Ureter (tissue), 1 donor: ENCODE results near the gene LBHD1. TPM values are rescaled to one million over a fixed set of nuclear protein-coding genes. Genes with fewer than 3 reads are reported as not detected.
A peak's percentile ranks its signal among the peaks of the same experiment; 100 is the strongest.
"Not testable (repeated sequence)": the region's sequence is repeated elsewhere in the genome, so short reads cannot be mapped to it uniquely, and the experiment has no call there.

Experiments used
- DNase-seq: peaks from one replicate; pipeline ENCODE4 v3.0.0-alpha.2; 2020; ENCODE audit warnings: low spot score
- total RNA-seq: library from RNA; stranded (reverse); gene quantifications from one replicate; pipeline ENCODE4 v1.2.4, GENCODE V29; 2023
- donor health status: DM: yes; HTN: yes; CAD: no.

Gene LBHD1
- 9.8 TPM for total RNA-seq

DNA sequence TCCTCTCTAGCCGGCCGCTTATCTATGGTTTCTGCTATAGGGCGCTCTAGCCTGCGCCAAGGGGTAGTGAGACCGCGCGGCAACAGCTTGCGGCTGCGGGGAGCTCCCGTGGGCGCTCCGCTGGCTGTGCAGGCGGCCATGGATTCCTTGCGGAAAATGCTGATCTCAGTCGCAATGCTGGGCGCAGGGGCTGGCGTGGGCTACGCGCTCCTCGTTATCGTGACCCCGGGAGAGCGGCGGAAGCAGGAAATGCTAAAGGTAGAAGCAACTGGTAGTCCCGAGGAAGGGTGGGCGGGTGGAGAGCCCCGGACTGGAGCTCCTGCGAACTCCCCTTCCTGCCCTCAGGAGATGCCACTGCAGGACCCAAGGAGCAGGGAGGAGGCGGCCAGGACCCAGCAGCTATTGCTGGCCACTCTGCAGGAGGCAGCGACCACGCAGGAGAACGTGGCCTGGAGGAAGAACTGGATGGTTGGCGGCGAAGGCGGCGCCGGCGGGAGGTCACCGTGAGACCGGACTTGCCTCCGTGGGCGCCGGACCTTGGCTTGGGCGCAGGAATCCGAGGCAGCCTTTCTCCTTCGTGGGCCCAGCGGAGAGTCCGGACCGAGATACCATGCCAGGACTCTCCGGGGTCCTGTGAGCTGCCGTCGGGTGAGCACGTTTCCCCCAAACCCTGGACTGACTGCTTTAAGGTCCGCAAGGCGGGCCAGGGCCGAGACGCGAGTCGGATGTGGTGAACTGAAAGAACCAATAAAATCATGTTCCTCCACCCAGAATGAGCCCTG is at the start of gene LBHD1, which contains the start of gene UQCC3:
Gene LBHD1, minus strand, starts transcription at position 660 of the 782 bp plus-strand sequence. CDS start 2,236 bp downstream, outside the sequence.
Gene UQCC3, plus strand, starts transcription at position 66 of the 782 bp plus-strand sequence. Its CDS starts 73 bp downstream, at position 139.
- peak; percentile 86 for DNase-seq

DNA sequence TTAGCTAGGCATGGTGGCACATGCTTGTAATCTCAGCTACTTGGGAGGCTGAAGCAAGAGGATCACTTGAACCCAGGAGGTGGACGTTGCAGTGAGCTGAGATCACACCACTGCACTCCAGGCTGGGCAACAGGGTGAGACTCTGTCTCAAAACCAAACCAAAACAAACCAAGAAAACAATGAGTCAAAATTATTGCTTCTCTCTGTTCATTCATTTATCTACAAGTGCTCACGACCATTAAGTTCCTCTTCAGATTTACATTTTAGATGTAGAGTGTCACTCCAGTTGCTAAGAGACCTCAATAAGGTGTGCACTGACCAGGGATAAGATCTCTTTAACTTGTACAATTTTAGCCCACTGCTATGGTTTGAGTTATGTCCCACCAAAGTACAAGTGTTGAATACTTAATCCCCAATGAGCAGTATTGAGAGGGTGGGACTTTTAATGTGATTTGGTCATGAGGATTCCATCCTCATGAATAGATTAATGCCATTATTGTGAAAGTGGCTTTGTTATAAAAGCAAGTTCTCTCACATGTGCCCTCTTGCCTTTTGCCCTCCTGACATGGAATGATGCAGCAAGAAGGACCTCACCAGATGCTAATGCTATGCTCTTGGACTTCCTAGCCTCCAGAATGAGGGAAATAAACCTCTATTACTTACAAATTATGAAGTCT is 47.4 kb upstream of the LBHD1 start:
- DNase-seq, result no peak

DNA sequence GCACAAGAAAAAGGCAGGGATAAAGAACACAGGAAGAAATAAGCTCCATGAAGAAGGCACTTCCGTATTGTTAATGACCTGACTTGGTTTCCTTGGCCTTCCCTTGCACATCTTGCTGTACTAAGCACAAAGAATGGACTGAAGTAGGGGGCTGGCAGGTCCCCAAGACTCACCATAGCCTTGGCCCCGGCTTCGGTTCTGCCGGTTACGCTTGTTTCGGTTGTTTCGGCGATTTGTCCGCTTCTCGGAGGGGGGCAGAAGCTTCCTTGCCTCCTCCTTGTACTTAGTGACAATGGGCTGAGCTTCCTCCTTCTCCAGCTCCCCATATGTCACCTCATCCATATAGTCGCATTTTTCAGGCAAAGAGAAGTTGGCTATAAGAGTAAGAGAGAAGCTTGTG is 44.7 kb upstream of the LBHD1 start:
- no peak for DNase-seq

DNA sequence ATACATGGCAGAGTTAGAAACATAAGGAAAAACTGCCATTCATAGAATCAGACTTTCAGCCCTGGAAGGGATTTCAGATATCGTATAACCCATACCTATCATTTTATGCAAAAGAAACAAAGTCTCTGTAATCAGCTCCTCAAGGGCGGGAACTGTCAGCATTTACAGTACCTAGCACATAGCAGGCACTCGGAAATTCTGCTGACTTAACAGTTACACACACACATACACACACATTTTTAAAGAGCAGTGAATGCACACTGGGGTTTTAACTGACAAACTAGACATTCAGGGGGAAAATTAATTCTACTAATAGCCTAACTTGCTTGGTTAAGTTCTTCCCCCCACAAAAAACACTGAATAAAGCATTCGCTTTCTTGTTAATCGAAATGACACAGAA is 44.1 kb upstream of the LBHD1 start:
- DNase-seq, result no peak

DNA sequence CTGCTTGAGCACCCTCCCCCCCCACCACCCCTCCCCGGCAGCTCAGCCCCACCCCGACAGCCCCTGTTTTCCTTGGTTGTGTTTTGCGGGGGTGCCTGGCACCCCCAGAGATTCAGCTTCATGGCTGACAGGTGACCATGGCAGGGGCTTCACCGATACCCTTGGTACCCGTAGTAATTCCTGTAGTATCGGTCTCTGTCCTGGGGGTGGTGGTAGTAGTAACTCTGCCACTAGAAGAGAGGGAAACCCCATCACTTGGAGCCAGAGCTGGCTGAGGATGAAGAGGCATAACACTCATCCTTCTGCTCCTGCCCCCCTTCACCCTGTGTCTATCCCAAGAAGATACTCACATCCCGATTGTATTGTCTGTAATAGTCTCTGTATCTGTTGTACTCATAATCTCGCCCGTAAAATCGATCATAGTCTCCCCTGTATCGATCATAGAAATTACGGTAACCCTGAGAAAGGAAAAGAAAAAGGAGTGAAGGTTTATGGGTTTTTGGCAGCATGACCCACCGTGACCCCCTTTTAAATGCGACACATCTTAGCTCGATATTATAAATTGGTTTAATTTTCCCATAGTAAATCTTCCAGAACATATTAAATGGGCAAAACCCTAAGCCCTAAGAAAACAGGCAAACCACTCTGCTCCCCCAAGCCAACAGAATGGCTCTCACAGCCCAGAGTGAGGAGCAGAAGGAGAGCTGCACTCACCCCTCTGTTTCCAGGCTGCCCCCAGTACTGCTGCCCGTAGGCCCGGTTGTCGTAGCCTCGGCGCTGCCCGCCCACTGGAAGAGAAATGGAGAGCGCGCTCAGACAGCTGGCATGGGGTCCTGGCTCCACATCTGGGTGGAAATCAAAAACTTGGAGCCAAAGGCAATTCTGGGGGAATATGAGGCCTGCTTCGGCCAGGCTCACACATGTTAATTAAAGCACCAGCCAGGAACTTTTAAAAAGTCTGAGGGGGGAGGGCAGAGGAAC is 43.4 kb upstream of the LBHD1 start:
- no peak for DNase-seq

DNA sequence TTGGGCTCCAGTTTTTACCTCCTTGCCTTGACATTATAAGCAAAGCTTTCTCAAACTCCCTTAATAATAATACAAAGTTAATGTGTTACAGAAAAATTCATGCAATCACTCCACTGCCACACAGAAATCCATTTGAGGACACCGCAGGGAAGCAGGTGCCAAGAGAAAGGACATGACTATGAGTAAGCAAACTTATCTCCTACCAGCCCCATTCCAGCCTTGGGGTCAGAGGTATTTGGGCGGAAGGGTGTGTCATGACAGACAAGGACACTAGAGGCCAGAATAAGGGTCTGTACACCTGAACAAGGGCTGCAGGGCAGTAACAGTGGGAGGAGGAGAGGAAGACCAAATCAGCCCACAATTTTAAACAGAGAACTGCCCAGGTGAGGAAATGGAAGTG is 41.3 kb upstream of the LBHD1 start:
- no peak for DNase-seq

DNA sequence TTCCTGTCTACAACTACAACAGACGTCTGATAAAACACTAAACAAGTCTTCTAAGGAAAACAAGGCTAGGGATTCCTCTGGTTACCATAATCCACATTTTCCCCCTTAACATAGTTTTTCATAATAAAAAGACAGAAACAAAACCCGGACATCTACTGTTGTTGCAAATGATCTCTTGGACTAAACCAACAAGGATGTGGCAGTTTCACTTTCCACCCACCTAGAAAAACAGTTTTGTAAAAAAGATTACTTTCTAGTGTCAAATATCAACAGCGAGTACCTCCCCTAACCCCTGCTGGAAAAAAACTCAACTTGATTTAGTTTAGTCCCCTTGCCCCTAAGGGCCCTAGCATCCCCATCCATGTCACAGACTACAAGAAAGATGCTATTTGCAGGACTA is 40.8 kb upstream of the LBHD1 start:
- DNase-seq, result no peak

DNA sequence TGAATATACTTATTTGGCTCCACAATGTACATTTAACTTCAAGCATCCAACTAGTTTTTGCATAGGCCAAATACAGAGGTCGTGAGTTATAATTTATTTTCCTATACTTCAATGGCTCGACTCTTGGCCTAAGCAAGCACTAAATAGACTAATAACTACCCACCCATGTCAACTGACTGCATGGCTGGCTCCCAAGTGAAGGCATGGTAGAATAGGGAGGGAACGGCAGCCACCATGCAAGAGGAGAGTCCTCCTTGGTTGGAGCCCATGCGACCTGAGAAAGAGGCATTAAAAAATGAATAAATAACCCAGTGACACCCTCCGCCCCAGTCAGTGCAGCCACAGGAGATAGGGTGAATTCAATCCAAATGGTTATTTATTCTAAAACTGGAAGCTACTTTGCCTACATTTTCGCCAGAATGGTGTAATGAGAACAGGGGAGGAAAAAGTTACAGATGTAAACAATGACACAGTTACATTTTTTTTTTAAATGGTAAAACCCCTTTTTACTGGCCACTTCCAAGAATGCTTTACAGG is 40.3 kb upstream of the LBHD1 start:
- DNase-seq, result no peak

DNA sequence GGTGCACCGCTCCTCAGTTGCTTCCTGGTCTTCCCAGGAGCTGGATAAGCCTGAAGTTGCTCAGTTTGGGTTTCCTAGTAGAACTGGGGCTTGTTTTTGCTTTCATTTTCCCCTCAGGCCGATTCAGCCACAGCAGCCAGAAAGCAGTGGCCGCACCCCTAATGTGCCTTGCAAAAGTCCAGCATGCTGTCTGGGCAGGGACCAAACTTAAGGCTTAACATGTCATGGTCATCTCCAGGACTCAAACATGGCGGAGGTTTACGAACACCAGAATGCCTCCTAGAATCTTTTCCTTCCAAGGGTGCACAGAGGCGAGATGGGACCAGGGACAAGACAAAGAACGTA is 37.9 kb upstream of the LBHD1 start:
- DNase-seq, result no peak

DNA sequence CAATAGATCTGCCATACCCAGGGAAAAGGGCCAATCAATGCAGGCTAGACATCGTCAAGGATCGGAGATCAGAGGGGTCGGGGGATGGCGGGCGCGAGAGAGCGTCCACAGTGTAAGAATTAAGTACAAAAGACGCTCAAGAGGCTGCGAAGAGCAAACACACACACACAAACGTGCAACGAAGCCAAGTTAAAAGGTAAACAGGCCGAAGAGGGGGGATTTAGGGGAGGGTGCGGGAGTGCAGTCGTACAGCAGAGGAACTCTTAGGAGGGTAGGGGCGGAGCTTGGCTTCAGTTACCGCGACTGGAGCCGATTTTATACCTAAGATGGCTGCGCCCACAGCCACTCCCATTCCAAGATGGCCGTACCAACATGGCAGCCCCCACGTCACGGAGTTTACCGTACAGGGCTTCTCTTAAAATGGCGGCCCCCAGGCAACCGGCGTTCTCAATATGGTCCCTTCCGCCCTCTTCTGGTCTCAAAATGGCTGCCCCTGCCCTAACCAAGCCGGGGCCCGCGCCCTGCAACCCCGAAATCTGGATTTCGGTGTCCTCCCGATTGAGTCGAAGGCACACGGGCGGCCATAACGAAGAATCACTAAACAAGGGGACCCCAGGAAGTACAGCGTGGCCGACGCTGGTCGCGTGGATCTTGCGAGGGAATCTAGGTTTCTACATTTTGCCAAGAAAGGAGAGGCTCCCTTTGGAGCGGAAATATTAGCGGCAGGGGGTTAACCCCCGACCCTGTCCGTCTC is 37.4 kb upstream of the LBHD1 start:
- DNase-seq, result peak; percentile 99

DNA sequence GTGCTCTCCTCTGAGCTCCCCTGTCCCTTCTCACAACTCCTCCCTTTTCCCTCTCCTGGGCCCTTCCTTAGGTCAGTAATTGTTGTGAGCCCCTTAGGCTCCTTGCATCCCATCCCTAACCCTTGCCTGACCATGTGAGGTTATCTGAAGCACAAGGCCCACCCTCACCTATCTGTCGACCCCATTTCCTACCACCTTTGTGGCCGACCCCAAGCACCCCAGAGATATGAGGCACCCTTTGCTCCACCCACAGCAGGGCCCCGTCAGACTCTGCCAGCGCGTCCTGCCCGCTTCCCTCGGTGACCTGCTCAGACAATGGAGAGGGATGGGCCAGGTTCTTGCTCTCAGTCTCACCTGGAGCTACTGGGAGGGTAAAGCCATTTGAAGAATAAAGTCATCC is 36.7 kb upstream of the LBHD1 start:
- peak; percentile 56 for DNase-seq

DNA sequence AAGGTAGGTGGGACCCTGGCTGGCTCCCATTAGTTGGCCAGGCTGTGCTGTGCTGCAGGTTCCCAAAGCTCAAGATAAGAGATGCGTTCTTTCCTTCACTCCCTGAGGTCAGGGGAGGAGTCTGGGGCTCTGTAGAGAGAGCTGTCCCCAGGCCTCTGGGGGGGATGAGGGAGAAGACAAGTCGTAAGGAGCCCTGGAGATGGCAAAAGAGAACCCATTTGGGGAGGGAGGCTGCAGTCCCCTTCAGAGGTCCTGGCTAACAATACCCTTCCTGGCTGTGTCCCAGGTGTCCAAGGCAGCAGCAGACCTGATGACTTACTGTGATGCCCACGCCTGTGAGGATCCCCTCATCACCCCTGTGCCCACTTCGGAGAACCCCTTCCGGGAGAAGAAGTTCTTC is 36.3 kb upstream of the LBHD1 start:
- no peak for DNase-seq

DNA sequence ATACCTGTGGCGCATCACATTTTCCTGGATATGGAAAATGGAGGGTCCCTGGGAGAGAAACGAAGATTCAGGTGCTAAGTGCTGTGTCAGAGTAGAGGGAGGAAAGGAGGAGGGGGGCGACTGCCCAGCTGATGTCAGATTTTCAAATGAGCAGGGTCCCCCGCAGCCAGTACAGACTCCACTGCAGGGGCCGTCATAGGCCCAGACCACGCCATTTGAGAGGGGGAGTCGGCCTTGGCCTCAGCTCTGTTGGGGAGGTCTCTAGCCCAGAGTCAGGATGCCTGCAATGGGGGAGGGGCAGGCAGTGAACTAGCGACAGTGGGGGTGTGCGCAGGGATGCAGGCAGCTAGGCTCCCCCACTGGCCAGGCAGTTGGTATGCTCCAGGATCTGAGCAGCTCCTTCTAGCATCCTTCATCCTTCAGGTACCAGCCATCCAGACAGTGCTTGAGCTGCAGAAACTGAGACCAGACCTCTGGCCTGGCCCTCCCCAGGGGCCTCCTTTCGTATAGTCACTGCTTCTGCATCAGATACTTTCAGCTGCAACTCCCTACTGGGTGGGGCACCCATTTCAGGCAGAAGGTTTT is 35.3 kb upstream of the LBHD1 start, which contains the start of the genes BSCL2 and GNG3:
Gene BSCL2, minus strand, starts transcription at position 148 of the 585 bp plus-strand sequence. CDS start 229 bp downstream, outside the sequence.
Gene GNG3, plus strand, starts transcription at position 400 of the 585 bp plus-strand sequence. CDS start 620 bp downstream, outside the sequence.
- no peak for DNase-seq

DNA sequence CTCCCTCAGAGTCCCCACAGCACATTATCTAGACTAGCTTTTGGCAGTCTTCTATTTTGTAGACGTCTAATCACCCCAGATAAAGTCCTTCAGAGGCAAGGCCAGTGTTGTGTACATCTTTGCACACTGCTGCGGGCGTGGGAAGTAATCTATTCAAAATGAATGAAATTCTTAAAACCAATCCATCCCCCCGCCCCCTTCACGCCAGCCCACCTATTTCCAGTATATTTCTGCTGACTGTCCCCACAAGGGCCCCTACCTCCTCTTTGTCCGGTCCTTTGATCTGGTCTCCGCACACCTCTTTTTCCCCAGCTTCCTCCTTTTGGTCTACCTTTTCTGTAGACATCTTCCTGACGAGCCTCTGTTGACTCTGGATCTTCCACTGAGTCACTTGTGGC is 34.8 kb upstream of the LBHD1 start:
- DNase-seq, result no peak

DNA sequence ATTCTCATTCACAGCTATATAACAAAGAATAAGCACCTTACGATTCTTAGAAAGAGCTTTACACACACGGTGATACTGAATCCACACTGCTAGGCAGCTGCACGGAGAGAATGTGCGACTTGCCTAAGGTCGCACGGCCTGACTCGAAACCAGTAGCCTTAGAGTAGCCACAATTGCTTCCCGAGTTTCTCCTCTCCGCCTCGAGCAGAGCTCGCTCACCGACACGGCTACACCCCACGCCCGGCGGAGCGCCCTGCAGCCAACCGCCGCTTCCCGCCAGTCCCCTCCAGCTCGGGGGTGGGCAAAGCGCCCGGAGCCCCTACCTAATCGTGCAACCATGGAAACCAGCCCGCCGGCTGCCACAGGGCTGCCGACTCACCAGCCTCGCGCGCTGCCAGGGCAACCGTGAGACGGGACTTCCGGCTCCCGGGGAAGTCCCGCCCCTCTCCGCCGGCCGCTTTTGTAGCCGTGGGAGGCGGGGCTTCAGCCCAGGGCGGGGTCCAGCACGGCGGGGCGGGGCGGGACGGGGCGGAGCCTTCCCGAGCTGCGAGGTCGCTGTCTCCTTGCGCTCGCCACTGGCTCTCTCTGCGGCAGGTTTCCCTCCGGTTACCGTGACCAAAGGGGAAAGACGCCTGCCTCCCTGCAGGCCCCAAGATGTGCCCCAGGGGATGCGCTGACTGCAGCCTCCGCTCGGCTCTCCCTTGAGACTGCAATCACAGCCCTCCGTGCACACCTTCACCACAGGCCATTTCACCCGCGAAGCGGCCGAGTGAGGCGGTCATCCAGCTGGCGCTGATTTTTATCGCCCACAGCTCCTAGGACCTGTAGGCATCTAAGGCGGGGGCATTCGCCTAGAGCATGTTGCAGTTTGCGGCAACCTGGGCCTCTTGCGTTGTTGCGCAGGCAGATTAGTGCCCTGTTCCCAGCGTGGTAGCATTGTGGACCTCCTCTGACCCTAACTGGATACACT is 34.1 kb upstream of the LBHD1 start:
- peak; percentile 95 for DNase-seq

DNA sequence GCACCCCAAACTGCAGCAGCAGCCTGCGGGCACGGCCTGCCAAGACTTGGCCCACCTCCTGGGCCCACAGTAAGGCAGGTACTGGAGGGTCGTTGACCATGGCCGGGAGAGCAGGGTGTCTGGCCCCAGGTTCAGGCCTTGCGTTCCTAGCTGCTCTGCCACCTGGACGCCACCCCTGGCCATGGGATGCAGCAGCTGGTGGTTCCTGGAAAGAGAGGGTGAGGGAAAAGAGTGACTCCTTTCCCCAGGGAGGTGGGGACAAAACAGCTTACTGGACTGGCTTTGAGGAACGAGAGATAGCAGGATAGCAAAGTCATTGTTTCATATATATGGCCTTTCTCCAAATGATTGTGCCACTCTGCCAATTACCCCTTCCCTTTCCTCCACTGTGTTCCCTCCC is 33.3 kb upstream of the LBHD1 start:
- DNase-seq, result no peak

DNA sequence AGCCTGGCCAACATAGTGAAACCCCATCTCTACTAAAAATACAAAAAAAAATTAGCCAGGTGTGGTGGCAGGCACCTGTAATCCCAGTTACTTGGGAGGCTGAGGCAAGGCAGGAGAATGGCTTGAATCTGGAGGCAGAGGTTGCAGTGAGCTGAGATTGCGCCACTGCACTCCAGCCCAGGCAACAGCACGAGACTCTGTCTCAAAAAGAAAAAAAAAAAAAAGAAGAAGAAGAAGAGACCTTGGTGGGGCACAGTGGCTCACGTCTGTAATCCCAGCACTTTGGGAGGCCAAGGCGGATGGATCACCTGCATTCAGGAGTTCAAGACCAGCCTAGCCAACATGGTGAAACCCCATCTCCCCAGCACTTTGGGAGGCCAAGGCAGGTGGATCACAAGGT is 31.9 kb upstream of the LBHD1 start:
- DNase-seq, result not testable (repeated sequence)

DNA sequence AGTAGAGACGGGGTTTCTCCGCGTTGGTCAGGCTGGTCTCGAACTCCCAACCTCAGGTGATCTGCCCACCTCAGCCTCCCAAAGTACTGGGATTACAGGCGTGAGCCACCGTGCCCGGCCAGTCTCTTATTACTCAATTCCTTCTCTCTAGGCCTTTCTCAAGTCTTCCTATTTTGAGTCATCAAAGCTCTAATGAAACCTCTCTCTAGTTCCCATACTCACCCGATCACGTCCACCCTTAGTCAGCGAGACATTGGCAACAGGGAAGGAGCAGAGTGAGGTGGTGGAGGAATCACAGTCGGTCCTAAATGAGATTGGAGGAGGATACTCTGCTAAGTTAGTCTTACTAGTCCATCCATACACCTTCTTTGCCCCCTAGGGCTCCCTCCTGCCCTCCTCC is 30.2 kb upstream of the LBHD1 start:
- no peak for DNase-seq

DNA sequence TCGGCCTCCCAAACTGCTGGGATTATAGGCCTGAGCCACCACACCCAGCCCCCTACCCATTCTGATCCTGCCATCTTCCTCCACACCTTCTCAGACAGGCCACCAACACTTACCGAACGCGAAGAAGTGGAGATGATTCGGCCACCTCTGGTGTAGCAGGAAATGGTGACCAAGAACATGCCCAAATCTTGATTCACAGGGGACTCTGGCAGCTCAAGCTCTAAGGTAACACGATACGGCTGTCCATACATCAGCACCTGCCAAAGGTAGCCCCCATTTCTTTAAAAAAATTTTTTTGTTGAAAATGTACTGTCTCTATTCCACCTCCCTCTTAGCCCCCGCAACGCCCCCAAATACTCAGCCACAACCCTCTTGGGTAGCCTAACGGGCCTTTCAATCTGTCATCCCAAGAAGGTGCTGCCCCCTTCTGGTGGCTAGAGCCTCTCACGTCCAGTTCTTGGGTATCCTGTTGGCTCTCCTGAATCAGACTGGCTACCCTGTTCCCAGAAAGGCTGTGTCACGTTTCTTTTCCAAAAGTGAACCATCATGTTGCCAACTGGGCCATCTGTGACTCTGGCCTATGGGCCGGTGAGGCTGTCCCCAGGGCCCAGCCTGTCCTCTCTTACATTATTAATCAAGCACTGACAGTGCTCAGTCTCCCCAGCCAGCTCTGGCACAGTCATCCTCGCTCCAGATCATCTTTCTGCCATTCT is 22.5 kb upstream of the LBHD1 start:
- peak; percentile 82 for DNase-seq
